ENCODE measurements around the gene CTNNA1. TPM values are rescaled to one million over a fixed set of nuclear protein-coding genes. Genes with fewer than 3 reads are reported as not detected.
A peak's percentile ranks its signal among the peaks of the same experiment; 100 is the strongest.

CTNNA1 gene
- total and polyA plus RNA-seq, 9 of the 15 experiments (the other 6 are each of a cell fraction or from before 2014, with no cell fraction given): 29.6 to 117 (median 89.1) TPM

DNA sequence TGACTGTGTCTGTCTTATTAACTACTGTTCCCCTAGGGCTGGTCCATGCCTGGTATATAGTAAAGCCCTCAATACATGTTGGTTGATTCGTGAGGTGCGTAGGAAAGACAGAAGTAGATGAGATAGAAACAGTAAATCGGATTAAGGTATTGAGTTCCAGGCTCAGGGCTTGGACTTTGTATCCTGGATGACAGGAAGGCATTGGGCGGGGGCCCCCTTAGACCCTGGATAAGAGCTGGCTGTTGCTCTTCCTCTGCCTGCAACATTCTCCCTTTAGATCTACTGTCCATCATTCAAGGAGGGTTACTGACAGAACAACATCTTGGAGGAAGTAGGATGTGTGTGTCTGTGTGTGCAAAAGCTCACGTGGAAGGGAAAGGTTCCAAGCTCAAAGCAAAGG, 31.2 kb upstream of the CTNNA1 start:
- intact Hi-C loops (cut with micrococcal nuclease) (loop anchor here (5.0 kb wide), 1 partner anchor 80 kb away; no protein-coding TSS in a partner anchor), in situ Hi-C loops (cut with MboI) (no loop called here)
- Histone ChIP-seq H3K4me3 (no peak overlapping the region), H3K27me3 (ENCODE audit: control insufficient read depth in 2 of 2, insufficient read depth in 2 of 2, low read length in 2 of 2) (no peaks in the 10 kb centered on the region; a peak in 1 of 5 replicates), H3K79me2 (ENCODE audit: control insufficient read depth, insufficient read depth, low read length) (no peaks in the 10 kb centered on the region), H2AFZ (ENCODE audit: low read depth, low read length) (0 out of 2 replicates have a peak overlapping the region, but pooled peaks have one; percentile 53), H4K20me1 (replicated peaks; ENCODE audit: control insufficient read depth, insufficient read depth, low read length) (no peaks in the 10 kb centered on the region; the same call in 1 of the 2 replicates), H3K4me2 (ENCODE audit: insufficient read depth, low read length) (no peak overlapping the region), H3K4me1 (replicated peaks in 1 of 2; ENCODE audit: control insufficient read depth in 2 of 2, insufficient read depth in 2 of 2, low read length in 2 of 2) (peaks cover 0 to 5% of the 10 kb centered on the region in 2 experiments; a peak in 2 of 5 replicates), H3K9ac (ENCODE audit: insufficient read depth in 1 of 2, low read depth in 2 of 2, low read length in 2 of 2) (no peak overlapping the region), H3K36me3 (ENCODE audit: control insufficient read depth, insufficient read depth, low read length) (no peaks in the 10 kb centered on the region), H3K9me1 (ENCODE audit: control insufficient read depth, insufficient read depth, low read length) (no peaks in the 10 kb centered on the region), H3K27ac (ENCODE audit: extremely low read depth, low read depth, low read length) (no peak overlapping the region), H3K9me3 (replicated peaks; ENCODE audit: control insufficient read depth, insufficient read depth, low read depth, low read length) (no peaks in the 10 kb centered on the region)
- POLR2A ChIA-PET: interaction anchor here (1.1 kb wide), 1 partner anchor 19 kb away, joined by 4 read pairs; no protein-coding TSS in a partner anchor
- CTCF ChIA-PET (ENCODE audit: low intra/inter-chr PET ratio): interaction anchor here (0.6 kb wide), 1 partner anchor 547 kb away, joined by 3 read pairs; no protein-coding TSS in a partner anchor
- BruUV-seq (replicated peaks): no TSS peak
- 25% methylated on average over 5 of the region's 5 CpGs for WGBS (ENCODE audit: insufficient coverage, low coverage, missing lambda C conversion rate)
- ATAC-seq: no peak
- FAIRE-seq: no peak
- no peak for DNase-seq (ENCODE audit: extremely low read depth in 1 of 4, low spot score in 3 of 4)
- TF ChIP-seq, protein P1, sequence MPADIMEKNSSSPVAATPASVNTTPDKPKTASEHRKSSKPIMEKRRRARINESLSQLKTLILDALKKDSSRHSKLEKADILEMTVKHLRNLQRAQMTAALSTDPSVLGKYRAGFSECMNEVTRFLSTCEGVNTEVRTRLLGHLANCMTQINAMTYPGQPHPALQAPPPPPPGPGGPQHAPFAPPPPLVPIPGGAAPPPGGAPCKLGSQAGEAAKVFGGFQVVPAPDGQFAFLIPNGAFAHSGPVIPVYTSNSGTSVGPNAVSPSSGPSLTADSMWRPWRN (IDR thresholded peaks at IDR 0.05; ENCODE audit: low read depth): no peak
- TF ChIP-seq, protein P2, sequence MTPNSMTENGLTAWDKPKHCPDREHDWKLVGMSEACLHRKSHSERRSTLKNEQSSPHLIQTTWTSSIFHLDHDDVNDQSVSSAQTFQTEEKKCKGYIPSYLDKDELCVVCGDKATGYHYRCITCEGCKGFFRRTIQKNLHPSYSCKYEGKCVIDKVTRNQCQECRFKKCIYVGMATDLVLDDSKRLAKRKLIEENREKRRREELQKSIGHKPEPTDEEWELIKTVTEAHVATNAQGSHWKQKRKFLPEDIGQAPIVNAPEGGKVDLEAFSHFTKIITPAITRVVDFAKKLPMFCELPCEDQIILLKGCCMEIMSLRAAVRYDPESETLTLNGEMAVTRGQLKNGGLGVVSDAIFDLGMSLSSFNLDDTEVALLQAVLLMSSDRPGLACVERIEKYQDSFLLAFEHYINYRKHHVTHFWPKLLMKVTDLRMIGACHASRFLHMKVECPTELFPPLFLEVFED (CRISPR knock-in tag; conservative IDR thresholded peaks at IDR 0.05): no peak
- TF ChIP-seq, protein P3, sequence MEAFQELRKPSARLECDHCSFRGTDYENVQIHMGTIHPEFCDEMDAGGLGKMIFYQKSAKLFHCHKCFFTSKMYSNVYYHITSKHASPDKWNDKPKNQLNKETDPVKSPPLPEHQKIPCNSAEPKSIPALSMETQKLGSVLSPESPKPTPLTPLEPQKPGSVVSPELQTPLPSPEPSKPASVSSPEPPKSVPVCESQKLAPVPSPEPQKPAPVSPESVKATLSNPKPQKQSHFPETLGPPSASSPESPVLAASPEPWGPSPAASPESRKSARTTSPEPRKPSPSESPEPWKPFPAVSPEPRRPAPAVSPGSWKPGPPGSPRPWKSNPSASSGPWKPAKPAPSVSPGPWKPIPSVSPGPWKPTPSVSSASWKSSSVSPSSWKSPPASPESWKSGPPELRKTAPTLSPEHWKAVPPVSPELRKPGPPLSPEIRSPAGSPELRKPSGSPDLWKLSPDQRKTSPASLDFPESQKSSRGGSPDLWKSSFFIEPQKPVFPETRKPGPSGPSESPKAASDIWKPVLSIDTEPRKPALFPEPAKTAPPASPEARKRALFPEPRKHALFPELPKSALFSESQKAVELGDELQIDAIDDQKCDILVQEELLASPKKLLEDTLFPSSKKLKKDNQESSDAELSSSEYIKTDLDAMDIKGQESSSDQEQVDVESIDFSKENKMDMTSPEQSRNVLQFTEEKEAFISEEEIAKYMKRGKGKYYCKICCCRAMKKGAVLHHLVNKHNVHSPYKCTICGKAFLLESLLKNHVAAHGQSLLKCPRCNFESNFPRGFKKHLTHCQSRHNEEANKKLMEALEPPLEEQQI (IDR thresholded peaks at IDR 0.05): no peak
- TF ChIP-seq RB1 (IDR thresholded peaks at IDR 0.05; ENCODE audit: low read depth) (no peak), HDAC1 (IDR thresholded peaks at IDR 0.05) (no peak), HMG20B (CRISPR knock-in tag; IDR thresholded peaks at IDR 0.05) (no peak), FOXJ2 (tag; IDR thresholded peaks at IDR 0.05) (no peak)
- TF ChIP-seq, protein P4, sequence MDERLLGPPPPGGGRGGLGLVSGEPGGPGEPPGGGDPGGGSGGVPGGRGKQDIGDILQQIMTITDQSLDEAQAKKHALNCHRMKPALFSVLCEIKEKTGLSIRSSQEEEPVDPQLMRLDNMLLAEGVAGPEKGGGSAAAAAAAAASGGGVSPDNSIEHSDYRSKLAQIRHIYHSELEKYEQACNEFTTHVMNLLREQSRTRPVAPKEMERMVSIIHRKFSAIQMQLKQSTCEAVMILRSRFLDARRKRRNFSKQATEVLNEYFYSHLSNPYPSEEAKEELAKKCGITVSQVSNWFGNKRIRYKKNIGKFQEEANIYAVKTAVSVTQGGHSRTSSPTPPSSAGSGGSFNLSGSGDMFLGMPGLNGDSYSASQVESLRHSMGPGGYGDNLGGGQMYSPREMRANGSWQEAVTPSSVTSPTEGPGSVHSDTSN (CRISPR knock-in tag; IDR thresholded peaks at IDR 0.05; ENCODE audit: low read depth): no peak
- TF ChIP-seq, protein P4 (tag; conservative IDR thresholded peaks at IDR 0.05; ENCODE audit: low read depth): no peak

Data from K562 (cell line).